Measurements from ENCODE around the gene TRAPPC8.
"Not testable (repeated sequence)": the region's sequence is repeated elsewhere in the genome, so short reads cannot be mapped to it uniquely, and the experiment has no call there.

Gene TRAPPC8, protein sequence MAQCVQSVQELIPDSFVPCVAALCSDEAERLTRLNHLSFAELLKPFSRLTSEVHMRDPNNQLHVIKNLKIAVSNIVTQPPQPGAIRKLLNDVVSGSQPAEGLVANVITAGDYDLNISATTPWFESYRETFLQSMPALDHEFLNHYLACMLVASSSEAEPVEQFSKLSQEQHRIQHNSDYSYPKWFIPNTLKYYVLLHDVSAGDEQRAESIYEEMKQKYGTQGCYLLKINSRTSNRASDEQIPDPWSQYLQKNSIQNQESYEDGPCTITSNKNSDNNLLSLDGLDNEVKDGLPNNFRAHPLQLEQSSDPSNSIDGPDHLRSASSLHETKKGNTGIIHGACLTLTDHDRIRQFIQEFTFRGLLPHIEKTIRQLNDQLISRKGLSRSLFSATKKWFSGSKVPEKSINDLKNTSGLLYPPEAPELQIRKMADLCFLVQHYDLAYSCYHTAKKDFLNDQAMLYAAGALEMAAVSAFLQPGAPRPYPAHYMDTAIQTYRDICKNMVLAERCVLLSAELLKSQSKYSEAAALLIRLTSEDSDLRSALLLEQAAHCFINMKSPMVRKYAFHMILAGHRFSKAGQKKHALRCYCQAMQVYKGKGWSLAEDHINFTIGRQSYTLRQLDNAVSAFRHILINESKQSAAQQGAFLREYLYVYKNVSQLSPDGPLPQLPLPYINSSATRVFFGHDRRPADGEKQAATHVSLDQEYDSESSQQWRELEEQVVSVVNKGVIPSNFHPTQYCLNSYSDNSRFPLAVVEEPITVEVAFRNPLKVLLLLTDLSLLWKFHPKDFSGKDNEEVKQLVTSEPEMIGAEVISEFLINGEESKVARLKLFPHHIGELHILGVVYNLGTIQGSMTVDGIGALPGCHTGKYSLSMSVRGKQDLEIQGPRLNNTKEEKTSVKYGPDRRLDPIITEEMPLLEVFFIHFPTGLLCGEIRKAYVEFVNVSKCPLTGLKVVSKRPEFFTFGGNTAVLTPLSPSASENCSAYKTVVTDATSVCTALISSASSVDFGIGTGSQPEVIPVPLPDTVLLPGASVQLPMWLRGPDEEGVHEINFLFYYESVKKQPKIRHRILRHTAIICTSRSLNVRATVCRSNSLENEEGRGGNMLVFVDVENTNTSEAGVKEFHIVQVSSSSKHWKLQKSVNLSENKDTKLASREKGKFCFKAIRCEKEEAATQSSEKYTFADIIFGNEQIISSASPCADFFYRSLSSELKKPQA (N-terminal part only)

DNA sequence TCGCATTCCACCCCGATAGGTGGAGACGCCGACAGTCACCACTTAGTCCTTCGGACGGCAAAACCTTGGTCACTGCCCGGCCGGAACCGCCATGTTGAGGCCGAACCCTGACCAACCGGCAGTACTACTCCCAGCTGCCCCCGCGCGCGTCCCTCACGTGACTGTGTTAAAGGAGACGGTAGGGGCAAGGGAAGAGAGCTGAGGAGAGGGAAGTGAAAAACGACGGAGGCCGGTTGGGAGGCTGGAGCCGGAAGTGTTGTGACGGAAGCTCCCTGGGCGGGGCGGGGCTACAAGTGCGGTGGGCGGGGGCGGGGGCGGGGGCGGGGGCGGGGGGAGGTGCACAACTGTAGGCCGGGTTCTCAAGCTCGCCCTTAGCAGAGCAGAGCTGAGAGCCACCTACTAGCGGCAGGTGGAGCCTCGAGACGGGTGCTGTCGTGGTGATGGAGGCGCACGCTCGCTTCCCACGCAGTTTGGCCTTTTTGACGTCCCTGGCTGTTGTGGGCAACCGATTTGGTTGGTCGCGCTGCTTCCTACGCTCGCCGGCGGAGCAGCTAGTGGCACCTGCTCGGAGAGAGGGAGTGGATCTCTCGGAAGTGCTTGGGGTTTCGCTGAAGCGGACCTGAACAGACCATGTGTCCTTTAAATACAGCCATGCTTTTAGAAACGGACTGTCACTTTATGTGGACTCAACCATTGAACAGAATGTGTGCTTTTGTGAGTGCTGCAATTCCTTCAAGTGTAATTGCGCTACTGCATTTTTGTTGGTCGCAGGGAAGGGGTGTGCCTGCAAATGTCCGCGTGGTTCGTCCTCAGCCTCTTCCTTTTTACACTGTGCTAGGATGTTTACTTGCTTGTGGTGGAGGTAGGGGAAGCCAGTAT, at the start of gene TRAPPC8:
Gene TRAPPC8 (minus strand): TSS at position 130 of the 879 bp plus-strand sequence. CDS start 364 bp downstream, outside the sequence.
- peak; percentile 97 for DNase-seq (ENCODE audit: low read depth)

DNA sequence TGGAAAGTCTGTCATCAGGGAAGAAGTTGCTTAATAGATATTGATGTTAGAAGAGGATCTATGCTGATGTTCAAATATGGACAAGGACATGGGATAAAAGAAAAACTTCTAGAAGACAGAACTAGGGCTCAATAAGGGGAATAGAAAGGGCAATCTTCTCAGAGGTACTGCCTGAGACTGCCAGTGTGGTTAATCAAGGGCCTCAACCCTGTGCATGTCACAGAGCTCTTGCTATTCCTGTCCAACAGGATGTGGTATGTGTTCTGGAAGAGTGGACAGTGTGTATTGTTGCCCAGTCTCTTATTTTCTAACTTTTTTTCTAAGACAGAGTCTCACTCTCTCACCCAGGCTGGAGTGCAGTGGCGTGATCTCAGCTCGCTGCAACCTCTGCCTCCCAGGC, 47.9 kb upstream of the TRAPPC8 start:
- no peak for DNase-seq (ENCODE audit: low read depth)

DNA sequence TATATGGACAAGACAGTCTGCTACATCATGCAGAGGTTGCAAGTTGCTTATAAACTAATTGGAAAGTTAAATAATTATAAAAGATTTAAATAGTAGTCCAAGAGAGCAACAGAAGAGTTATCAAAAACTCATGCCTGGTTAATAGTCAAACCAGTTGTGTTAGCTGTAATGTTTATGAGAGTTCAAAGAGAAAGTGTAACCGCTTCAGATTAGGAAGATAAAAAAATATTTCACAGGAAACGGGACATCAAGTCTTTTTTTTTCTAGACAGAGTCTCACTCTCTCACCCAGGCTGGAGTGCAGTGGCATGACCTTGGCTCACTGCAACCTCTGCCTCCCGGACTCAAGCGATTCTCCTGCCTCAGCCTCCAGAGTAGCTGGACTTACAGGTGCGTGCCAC, 41.0 kb upstream of the TRAPPC8 start:
- no peak for DNase-seq (ENCODE audit: low read depth)

DNA sequence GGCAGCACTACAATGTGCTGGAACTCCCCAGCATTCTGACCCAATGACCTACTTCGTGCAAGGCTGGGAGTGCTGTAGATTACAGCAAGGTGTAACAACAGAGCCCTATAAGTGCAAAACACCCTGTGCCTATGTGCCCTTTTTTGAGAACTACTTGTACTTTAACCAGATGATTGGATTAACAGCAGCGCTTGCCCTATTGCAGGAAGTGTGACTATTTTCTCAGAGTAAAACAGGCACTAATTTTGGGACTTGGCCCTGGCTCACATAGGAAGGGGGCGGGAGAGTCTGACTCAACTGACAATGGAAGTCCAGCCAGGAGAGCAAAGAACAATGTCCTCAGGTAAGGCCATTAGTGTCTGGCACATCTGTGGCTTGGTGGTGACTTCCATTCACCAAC, 40.1 kb upstream of the TRAPPC8 start:
- DNase-seq (ENCODE audit: low read depth), result no peak

DNA sequence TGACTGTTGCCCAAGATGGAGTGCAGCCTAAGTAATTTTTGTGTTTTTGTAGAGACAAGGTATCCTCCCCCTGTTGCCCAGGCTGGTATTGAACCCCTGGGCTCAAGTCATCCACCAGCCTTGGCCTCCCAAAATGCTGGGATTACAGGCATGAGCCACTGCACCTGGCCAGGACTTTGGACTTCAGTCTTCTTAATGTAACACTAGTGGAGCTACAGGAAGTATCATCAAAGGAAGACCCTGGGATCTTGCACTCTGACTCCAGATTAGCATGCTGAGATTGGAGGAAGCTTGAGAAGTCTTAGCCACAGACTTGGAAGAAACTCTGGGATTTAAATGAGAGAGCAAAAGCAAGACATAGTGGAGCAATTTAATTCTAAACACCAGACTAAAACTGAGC, 37.9 kb upstream of the TRAPPC8 start:
- DNase-seq (ENCODE audit: low read depth), result no peak

DNA sequence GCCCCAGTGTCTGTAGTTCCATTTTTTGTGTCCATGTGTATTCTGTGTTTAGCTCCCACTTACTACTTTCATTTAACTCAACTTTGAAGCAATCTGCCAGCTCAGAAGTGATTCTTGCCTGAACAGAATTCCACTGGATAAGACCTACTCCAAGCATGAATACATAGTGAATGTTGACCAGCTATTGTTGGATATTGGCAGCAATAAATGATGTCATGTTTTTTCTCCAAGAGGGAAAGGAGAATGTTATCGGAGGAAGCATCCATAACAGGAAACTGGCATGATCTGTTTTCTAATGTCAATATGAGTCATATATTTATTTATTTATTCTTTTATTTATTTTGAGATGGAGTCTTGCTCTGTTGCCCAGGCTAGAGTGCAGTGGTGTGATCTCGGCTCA, 36.8 kb upstream of the TRAPPC8 start:
- DNase-seq (ENCODE audit: low read depth), result no peak

DNA sequence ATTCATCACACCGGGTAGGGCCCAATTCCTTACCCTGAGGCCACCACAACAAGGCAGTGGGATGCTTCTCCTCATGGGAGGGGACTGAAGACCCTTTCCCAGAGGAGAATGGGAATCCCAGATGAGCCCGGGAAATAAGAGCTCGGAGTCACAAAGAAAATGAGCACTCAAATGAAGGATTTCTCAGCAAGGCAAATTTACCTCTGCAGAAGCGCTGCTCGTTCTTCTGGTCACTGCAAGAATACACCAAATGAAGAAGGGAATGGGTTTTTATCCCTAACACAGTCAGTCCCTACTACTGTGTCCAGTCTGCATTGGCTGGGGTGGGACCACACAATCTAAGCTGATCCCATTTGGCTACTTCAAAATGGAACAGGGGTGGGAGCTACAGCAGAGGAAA, 35.7 kb upstream of the TRAPPC8 start:
- no peak for DNase-seq (ENCODE audit: low read depth)

DNA sequence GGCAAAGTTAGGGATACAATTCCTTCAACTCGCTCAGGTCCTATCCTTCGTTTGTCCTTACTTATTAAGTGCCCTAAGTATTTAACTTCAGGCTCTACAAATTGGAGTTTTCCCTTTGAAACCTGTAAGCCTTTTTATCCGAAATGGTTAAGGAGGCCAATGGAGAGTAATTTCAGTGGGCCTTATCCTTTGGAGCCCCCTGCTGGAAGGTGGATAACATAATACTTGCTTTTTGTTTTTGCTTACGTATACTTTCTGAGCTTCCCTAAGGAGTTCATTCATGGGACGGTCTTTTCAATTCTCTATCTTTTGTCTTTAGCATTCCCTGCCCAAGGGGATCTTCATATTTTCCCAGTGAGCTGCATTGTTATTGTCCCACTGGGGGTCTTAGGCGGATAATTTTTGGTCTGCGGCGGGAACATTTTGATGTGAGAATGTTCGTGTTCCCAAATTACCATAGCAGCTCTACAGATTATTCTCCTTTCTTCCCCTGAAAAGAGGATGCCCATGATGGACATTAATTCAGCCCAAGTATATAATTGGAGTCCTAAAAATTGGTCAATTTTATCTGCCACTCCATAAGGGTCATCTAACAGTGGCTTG, 34.4 kb upstream of the TRAPPC8 start:
- peak; percentile 33 for DNase-seq (ENCODE audit: low read depth)

DNA sequence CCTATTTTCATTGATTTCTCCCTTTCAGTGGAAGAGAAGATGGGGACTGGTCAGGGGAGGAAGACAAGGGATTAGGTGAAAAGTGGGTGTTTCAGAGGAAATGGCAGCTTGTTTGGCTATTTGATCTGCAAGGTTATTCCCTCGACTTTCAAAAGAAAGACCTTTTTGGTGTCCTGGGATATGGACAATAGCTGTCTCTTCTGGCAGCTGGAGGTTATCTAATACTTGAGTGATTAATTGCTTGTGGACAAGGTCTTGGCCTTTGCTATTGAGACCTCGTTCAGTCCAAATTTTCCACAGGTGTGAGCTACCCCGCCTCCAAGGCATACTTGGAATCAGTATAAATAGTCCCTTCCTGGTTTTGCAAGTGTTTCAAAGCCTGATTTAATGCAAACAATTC, 33.3 kb upstream of the TRAPPC8 start:
- DNase-seq (ENCODE audit: low read depth), result no peak

DNA sequence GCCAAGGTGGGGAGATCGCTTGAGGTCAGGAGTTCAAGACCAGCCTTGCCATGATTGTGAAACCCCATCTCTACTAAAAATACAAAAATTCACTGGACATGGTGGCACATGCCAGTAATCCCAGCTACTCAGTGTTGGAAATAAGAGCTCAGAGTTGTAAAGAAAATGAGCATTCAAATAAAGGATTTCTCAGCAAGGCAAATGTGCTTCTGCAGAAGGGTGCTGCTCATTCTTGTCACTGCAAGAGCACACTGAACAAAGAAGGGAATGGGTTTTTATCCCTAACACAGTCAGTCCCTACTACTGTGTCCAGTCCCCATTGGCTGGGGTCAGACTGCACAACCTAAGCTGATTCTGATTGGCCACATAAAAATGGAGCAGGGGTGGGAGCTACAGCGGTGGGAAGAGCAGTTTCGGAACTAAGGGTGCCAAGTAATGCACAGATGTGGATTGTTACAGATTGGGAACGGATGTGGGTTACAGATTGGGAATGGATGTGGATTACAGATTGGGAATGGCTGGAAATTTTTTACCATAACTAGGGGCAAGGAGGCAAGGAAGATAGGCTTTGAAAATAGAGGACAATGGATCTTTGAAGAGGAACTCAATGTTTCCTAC, 31.1 kb upstream of the TRAPPC8 start:
- no peak for DNase-seq (ENCODE audit: low read depth)

DNA sequence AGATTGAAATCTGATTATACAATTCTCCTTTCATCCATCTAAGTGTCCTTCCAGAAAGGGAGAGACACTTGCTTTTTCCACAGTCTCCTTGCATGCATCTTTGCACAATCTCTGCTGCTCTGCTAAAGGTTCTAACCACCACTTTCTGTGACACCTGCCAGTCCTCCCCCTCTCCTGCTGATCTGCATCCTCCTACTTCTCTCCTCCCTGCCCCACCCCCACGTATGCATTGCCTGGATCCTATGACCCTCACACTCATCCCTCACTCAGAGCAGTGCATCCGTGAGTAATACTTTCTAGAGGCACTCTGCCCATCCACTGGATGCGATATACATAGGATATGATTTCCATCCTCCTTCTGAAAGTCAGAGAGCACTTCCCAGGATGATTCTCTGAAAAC, 27.7 kb upstream of the TRAPPC8 start:
- DNase-seq (ENCODE audit: low read depth), result no peak

DNA sequence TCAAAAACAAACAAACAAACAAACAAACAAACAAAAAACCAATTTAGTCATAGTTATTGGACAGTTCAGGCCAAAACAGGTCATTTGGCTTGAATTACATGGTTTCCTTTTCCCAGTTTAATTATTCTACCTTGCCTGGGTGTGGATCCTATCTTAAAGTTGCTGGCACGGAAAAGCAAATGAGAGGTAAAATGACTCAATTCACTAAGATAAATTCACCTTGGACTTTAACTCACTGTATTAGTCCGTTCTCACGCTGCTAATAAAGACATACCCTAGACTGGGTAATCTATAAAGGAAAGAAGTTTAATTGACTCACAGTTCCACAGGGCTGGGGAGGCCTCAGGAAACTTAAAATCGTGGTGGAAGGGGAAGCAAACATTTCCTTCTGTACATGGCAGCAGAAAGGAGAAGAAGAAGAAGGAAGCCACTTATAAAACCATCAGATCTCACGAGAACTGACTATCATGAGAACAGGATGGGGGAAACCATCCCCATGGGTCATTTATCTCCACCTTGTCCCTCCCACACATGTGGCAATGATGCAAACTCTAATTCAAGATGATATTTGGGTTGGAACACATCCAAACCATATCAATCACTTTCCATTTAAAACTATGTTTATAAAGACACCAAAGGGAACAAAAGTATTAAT, 22.5 kb upstream of the TRAPPC8 start:
- DNase-seq (ENCODE audit: low read depth), result no peak

DNA sequence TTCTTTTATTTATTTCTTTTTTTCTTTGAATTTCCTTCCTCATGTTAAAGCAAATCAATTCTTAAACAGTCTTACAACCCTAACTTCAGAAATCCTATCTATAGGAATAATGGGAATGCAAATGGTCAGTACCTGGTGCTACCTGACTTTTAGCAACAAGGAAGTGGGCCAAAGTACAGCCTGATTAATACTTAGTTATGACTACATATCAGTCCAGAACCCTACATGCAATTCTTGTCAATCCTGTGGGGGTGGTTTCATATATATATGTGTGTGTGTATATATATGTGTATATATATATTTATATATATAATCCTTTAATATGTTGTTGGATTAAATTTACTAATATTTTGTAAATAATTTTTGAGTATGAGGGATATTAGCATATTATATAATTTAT, 14.8 kb upstream of the TRAPPC8 start:
- no peak for DNase-seq (ENCODE audit: low read depth)

DNA sequence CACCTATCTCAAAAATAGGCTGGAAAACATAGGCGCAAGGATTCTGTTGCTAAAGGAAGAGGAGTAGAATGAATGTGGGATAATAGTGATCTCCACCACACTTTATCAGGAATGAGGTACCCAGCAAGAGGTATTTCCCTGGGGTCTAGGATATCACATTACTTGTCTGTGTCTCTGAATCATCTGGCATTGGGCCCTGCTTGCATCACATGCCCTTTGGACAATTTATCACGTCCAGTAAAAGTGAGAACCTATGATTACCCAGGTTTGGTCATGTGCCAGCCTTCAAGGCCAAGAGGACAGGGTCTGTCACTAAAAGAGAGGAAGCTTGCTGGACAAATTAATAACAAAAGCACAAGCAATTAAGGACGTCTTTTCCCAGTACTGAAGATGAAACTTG, 11.4 kb upstream of the TRAPPC8 start:
- DNase-seq (ENCODE audit: low read depth), result no peak

DNA sequence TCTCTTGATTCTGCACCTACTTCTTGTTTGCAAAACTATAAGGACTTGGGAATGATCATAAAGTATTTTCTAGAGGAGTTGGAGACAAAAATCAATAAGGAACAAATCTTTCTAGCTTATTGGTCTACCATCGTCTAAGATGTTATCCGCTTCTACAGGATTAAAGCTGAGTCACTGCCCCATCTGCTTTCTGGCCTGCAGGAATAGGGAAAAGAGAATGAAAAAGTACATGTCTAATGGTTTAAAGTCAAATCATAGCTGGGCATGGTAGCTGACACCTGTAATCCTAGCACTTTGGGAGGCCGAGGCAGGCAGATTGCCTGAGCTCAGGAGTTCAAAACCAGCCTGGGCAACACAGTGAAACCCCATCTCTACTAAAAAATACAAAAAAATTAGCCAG, 10.8 kb upstream of the TRAPPC8 start:
- not testable (repeated sequence) for DNase-seq (ENCODE audit: low read depth)

DNA sequence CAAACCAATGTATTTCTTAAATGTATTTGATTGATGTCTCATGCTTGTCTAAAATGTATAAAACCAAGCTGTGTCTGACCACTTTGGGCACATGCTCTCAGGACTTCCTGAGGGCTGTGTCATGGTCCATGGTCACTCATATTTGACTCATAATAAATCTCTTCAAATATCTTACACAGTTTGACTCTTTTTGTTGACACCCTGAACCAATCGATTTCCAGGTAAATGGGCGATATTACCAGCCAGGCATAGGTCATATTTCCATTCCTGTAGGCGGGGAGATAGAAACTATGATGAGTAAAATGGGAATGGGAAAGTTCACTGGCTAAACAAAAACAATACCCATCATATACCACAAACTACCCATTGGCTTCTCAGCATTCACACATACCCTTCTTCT, 9.3 kb upstream of the TRAPPC8 start:
- DNase-seq (ENCODE audit: low read depth), result no peak

DNA sequence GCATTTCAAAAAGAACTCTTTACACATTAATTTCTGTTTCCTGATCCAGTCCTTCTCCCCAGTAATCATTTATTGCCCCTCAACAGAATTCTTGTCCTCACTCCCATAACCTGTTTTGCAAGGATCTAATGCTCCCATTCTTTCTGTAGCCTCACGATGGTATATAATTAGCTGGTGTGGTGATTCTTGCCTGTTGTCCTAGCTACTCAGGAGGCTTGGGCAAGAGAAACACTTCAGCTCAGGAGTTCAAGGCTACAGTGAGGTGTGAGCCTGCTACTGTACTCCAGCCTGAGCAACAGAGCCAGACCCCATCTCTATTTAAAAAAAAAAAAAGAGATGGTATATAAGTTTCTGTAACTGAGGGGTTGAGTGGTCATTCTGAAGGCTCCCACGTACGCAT, 7.7 kb upstream of the TRAPPC8 start:
- DNase-seq (ENCODE audit: low read depth), result no peak

DNA sequence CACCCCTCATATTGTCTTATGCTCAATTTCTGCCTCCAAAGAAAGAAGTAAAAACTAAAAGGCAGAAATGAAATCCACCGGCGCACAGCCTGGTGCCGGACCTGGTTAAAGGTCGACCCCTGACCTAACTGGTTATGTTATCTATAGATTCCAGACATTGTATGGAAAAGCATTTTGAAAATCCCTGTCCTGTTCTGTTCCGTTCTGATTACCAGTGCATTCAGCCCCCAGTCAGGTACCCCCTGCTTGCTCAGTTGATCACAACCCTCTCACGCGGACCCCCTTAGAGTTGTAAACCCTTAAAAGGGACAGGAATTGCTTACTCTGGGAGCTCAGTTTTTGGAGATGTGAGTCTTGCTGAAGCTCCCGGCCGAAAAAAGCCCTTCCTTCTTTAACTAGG, 5.4 kb upstream of the TRAPPC8 start:
- DNase-seq (ENCODE audit: low read depth), result not testable (repeated sequence)

DNA sequence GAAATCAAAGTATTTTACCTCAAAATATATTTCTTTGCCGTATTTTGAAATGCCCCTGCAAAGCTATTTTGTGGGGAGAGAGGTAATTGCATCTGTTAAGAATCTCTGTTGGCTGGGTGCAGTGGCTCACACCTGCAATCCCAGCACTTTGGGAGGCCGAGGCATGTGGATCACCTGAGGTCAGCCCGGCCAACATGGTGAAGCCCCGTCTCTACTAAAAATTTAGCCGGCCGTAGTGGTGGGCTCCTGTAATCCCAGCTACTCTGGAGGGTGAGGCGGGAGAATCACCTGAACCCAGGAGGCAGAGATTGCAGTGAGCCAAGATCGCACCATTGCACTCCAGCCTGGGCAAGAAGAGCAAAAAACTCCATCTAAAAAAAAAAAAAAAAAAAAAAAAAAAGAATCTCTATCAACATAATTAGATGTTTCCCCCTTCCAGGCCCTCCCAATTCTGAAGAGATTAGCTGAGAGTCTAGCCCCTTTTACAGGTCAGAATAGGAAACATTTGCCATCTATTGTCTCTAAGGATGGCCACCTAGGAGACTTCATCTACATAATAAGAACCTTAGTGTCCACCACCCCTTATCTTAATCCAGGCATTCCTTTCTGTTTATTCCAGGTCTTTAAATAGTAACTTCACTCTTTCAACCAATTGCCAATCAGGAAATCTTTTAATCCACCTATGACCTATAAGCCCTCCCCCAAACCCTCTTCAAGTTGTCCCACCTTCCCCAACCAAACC, 3.5 kb upstream of the TRAPPC8 start:
- DNase-seq (ENCODE audit: low read depth), result no peak

Measured in fibroblast of the conjunctiva (primary cell).